Measurements from ENCODE around the gene CYP27C1. TPM values are rescaled to one million over a fixed set of nuclear protein-coding genes. Genes with fewer than 3 reads are reported as not detected.

Gene CYP27C1
- total RNA-seq, 1 donor = 2.2 TPM

DNA sequence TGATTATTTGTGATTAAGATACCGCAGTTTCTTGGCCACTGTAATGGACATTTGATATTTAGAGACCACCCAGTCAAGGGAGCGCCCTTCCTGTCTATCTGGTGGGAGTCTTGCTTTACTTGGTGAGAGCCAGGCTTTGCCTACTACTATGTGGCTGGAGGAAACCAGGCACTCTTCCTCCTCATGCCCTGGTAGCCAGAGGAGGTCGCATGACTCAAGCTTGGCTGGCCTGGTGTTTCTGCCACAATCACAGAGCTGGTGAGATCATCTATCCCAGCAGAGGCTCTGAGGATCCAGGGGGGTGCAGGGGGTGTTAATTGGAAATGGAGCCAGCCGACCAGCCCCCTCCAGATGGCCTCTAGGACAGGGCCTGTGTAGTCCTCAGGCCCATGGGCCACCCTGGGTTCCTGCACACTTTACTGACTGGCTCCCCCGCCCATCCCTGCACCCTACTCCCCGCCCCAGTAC is 66.4 kb downstream of the CYP27C1 start:
- Histone ChIP-seq H3K4me1 (ENCODE audit: insufficient read depth, low read length) (peaks cover 52% of the 10 kb centered on the region), H3K27me3 (ENCODE audit: insufficient read depth, low read length) (no peaks in the 10 kb centered on the region), H3K4me3 (ENCODE audit: insufficient read depth, low read length) (no peak overlapping the region), H3K79me2 (ENCODE audit: insufficient read depth, low read length) (no peaks in the 10 kb centered on the region), H3K36me3 (ENCODE audit: insufficient read depth, low read length) (no peaks in the 10 kb centered on the region), H3K4me2 (ENCODE audit: insufficient read depth, low read length) (peak overlapping the region; percentile 62), H3K9me3 (ENCODE audit: low read depth, low read length) (peaks cover 2% of the 10 kb centered on the region), H3K27ac (ENCODE audit: low read depth, low read length) (peak overlapping the region; percentile 94), H4K20me1 (ENCODE audit: insufficient read depth, low read length) (no peaks in the 10 kb centered on the region), H2AFZ (ENCODE audit: low read length) (no peak overlapping the region)
- TF ChIP-seq, protein P1, sequence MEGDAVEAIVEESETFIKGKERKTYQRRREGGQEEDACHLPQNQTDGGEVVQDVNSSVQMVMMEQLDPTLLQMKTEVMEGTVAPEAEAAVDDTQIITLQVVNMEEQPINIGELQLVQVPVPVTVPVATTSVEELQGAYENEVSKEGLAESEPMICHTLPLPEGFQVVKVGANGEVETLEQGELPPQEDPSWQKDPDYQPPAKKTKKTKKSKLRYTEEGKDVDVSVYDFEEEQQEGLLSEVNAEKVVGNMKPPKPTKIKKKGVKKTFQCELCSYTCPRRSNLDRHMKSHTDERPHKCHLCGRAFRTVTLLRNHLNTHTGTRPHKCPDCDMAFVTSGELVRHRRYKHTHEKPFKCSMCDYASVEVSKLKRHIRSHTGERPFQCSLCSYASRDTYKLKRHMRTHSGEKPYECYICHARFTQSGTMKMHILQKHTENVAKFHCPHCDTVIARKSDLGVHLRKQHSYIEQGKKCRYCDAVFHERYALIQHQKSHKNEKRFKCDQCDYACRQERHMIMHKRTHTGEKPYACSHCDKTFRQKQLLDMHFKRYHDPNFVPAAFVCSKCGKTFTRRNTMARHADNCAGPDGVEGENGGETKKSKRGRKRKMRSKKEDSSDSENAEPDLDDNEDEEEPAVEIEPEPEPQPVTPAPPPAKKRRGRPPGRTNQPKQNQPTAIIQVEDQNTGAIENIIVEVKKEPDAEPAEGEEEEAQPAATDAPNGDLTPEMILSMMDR (IDR thresholded peaks at IDR 0.05; ENCODE audit: extremely low read depth, low read depth, low read length) = peak; percentile 7
- DNase-seq (ENCODE audit: insufficient read length, low spot score, missing footprints) = peak; percentile 93

DNA sequence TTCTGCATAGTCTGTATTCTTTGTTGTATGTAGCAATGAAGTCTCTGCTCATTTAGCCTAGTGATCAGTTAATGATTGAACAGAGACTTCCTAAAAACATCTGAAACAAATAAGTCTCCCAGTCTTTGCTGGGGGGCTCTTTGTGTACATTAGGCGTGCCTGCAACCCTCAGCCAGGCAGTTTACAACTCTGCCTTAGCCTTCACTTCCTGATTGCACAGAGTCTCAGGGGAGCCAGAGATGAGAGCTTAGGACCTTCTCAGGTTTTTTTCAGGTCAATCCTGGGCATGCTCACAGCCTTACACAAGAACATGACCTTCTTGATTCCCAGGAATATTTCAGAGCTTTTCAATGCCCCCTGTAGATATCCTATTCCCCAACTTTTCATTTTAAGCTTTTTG is 69.1 kb downstream of the CYP27C1 start:
- Histone ChIP-seq H3K36me3 (ENCODE audit: insufficient read depth, low read length) (no peaks in the 10 kb centered on the region), H3K79me2 (ENCODE audit: insufficient read depth, low read length) (no peaks in the 10 kb centered on the region), H3K9me3 (ENCODE audit: low read depth, low read length) (peaks cover 2% of the 10 kb centered on the region), H3K27ac (ENCODE audit: low read depth, low read length) (no peak overlapping the region), H3K4me1 (ENCODE audit: insufficient read depth, low read length) (peaks cover 56% of the 10 kb centered on the region), H3K4me3 (ENCODE audit: insufficient read depth, low read length) (no peak overlapping the region), H2AFZ (ENCODE audit: low read length) (no peak overlapping the region), H3K27me3 (ENCODE audit: insufficient read depth, low read length) (no peaks in the 10 kb centered on the region), H4K20me1 (ENCODE audit: insufficient read depth, low read length) (no peaks in the 10 kb centered on the region), H3K4me2 (ENCODE audit: insufficient read depth, low read length) (no peak overlapping the region)
- TF ChIP-seq, protein P1 (IDR thresholded peaks at IDR 0.05; ENCODE audit: extremely low read depth, low read depth, low read length) = no peak
- DNase-seq (ENCODE audit: insufficient read length, low spot score, missing footprints) = no peak

- DNase-seq (ENCODE audit: insufficient read length, low spot score, missing footprints) = no peak
- Histone ChIP-seq H3K4me2 (ENCODE audit: insufficient read depth, low read length) (peak overlapping the region; percentile 72), H3K27me3 (ENCODE audit: insufficient read depth, low read length) (no peaks in the 10 kb centered on the region), H3K36me3 (ENCODE audit: insufficient read depth, low read length) (no peaks in the 10 kb centered on the region), H3K9me3 (ENCODE audit: low read depth, low read length) (peaks cover 2% of the 10 kb centered on the region), H4K20me1 (ENCODE audit: insufficient read depth, low read length) (no peaks in the 10 kb centered on the region), H3K4me3 (ENCODE audit: insufficient read depth, low read length) (no peak overlapping the region), H3K79me2 (ENCODE audit: insufficient read depth, low read length) (no peaks in the 10 kb centered on the region), H3K27ac (ENCODE audit: low read depth, low read length) (peak overlapping the region; percentile 93), H3K4me1 (ENCODE audit: insufficient read depth, low read length) (peaks cover 54% of the 10 kb centered on the region), H2AFZ (ENCODE audit: low read length) (peak overlapping the region; percentile 34)
- TF ChIP-seq, protein P1 (IDR thresholded peaks at IDR 0.05; ENCODE audit: extremely low read depth, low read depth, low read length) = no peak
Observed at GRCh38 chr2:127149384-127149783, 70.7 kb downstream of the CYP27C1 start.

GRCh38 chr2:127146820-127147502 is 73.1 kb downstream of the CYP27C1 start:
- Histone ChIP-seq H3K27ac (ENCODE audit: low read depth, low read length) (no peak overlapping the region), H3K4me2 (ENCODE audit: insufficient read depth, low read length) (no peak overlapping the region)

More at GRCh38 chr2:127146820-127147502, 73.1 kb downstream of the CYP27C1 start:
- H4K20me1 ChIP-seq (ENCODE audit: insufficient read depth, low read length) = no peaks in the 10 kb centered on the region
- H3K4me1 ChIP-seq (ENCODE audit: insufficient read depth, low read length) = peaks cover 44% of the 10 kb centered on the region
- H3K79me2 ChIP-seq (ENCODE audit: insufficient read depth, low read length) = no peaks in the 10 kb centered on the region
- DNase-seq (ENCODE audit: insufficient read length, low spot score, missing footprints) = no peak
- H3K4me3 ChIP-seq (ENCODE audit: insufficient read depth, low read length) = no peak overlapping the region
- no peaks in the 10 kb centered on the region for H3K27me3 ChIP-seq (ENCODE audit: insufficient read depth, low read length)
- TF ChIP-seq, protein P1 (IDR thresholded peaks at IDR 0.05; ENCODE audit: extremely low read depth, low read depth, low read length) = no peak
- H3K36me3 ChIP-seq (ENCODE audit: insufficient read depth, low read length) = no peaks in the 10 kb centered on the region
- H3K9me3 ChIP-seq (ENCODE audit: low read depth, low read length) = peaks cover 2% of the 10 kb centered on the region
- peak overlapping the region; percentile 58 for H2AFZ ChIP-seq (ENCODE audit: low read length)
